Hepatocyte (in vitro differentiated cells): ENCODE results near the gene B3GALT4.

Source experiments
- CTCF ChIP-seq: fragments of 200-600 bp; sonication (generic); IDR thresholded peaks from 2 replicates; pipeline ENCODE4 v1.5.1; 2016; ENCODE audit warnings: antibody characterized with exemption, mild to moderate bottlenecking; ENCODE audit not compliant: poor library complexity
- EZH2 ChIP-seq: fragments of 200-600 bp; sonication (generic); IDR thresholded peaks from 2 replicates; pipeline ENCODE4 v1.6.1; 2016; ENCODE audit warnings: antibody characterized with exemption, mild to moderate bottlenecking, borderline replicate concordance
- EZH2phosphoT487 ChIP-seq: fragments of 200-600 bp; sonication (generic); IDR thresholded peaks from one replicate; pipeline ENCODE4 v1.6.1; 2018; ENCODE audit warnings: antibody characterized with exemption, mild to moderate bottlenecking, low read depth, moderate library complexity; ENCODE audit not compliant: unreplicated experiment, severe bottlenecking

- TF ChIP-seq CTCF (no peak), EZH2 (no peak), EZH2phosphoT487 (no peak)
These were observed 28.1 kb downstream of the B3GALT4 start for GRCh38 chr6:33305052-33305451.
